SKM-1 treated with dmso at 0.1 percent for 144 hours (cell line): ENCODE measurements around the gene UBC.
"Not testable (repeated sequence)": the region's sequence is repeated elsewhere in the genome, so short reads cannot be mapped to it uniquely, and the experiment has no call there.

ENCODE experiments used
- DNase-seq: peaks from one replicate; lab custom pipeline; 2025; ENCODE audit not compliant: unreplicated experiment; lab: John Stamatoyannopoulos, UW

UBC gene

GRCh38 chr12:124887766-124888165 lies 26.7 kb downstream of the UBC start:
- not testable (repeated sequence) for DNase-seq

- DNase-seq = no peak
Observed at GRCh38 chr12:124884587-124885438, 29.6 kb downstream of the UBC start.

GRCh38 chr12:124883263-124884130 lies 31.0 kb downstream of the UBC start:
- no peak for DNase-seq

- DNase-seq = no peak
Observed at GRCh38 chr12:124881123-124881522, 33.3 kb downstream of the UBC start.

GRCh38 chr12:124880335-124880734 lies 34.1 kb downstream of the UBC start:
- DNase-seq = not testable (repeated sequence)

- DNase-seq = no peak
Observed at GRCh38 chr12:124878795-124879516, 35.5 kb downstream of the UBC start.

GRCh38 chr12:124877423-124877822 lies 37.0 kb downstream of the UBC start:
- no peak for DNase-seq

GRCh38 chr12:124876171-124876570 lies 38.3 kb downstream of the UBC start:
- DNase-seq = no peak

- DNase-seq = no peak
Observed at GRCh38 chr12:124875803-124876132, 38.7 kb downstream of the UBC start.

- DNase-seq = no peak
Observed at GRCh38 chr12:124874988-124875802, 39.3 kb downstream of the UBC start.

GRCh38 chr12:124874188-124874587 lies 40.3 kb downstream of the UBC start:
- no peak for DNase-seq

- no peak for DNase-seq
Observed at GRCh38 chr12:124872068-124872719, 42.3 kb downstream of the UBC start.

GRCh38 chr12:124871297-124871696 lies 43.2 kb downstream of the UBC start:
- no peak for DNase-seq

- DNase-seq = no peak
Observed at GRCh38 chr12:124870515-124870914, 43.9 kb downstream of the UBC start.

GRCh38 chr12:124869059-124869665 lies 45.3 kb downstream of the UBC start:
- peak; percentile 71 for DNase-seq

- no peak for DNase-seq
Observed at GRCh38 chr12:124868252-124869058, 46.0 kb downstream of the UBC start.

- DNase-seq = no peak
Observed at GRCh38 chr12:124867401-124867930, 47.0 kb downstream of the UBC start.

GRCh38 chr12:124866883-124867400 lies 47.5 kb downstream of the UBC start:
- no peak for DNase-seq
